NT2/D1 (cell line): Measurements from ENCODE around the gene DES.

Experiments
- DNase-seq: peaks from one replicate; pipeline ENCODE4 v3.0.0-alpha.2; 2011; ENCODE audit warnings: low read depth, low spot score
- H3K27me3 ChIP-seq: 2 replicates; pipeline ENCODE4 v1.6.0; 2011; ENCODE audit warnings: mild to moderate bottlenecking; ENCODE audit not compliant: insufficient read length, insufficient read depth
- H3K36me3 ChIP-seq: 2 replicates; pipeline ENCODE4 v1.6.1; 2011; ENCODE audit warnings: mild to moderate bottlenecking, low read length, mixed read lengths; ENCODE audit not compliant: insufficient read depth, insufficient read length
- H3K4me1 ChIP-seq: 2 replicates; pipeline ENCODE4 v1.5.1; 2011; ENCODE audit not compliant: insufficient read depth, insufficient read length
- H3K4me3 ChIP-seq: 2 replicates; pipeline ENCODE4 v1.5.1; 2011; ENCODE audit warnings: low read depth; ENCODE audit not compliant: insufficient read length
- H3K9ac ChIP-seq: 2 replicates; pipeline ENCODE4 v1.6.0; 2011; ENCODE audit warnings: low read depth; ENCODE audit not compliant: insufficient read length
- H3K9me3 ChIP-seq: 2 replicates; pipeline ENCODE4 v1.5.1; 2011; ENCODE audit warnings: mild to moderate bottlenecking, low read length; ENCODE audit not compliant: insufficient read depth
- SUZ12 ChIP-seq: IDR thresholded peaks from 2 replicates; pipeline ENCODE4 v1.6.1; 2011; ENCODE audit not compliant: insufficient read length, insufficient read depth; ENCODE audit errors: extremely low read depth
- YY1 ChIP-seq: IDR thresholded peaks from 2 replicates; pipeline ENCODE4 v1.6.1; 2011; ENCODE audit not compliant: insufficient read length, insufficient read depth
- ZNF274 ChIP-seq: IDR thresholded peaks from 2 replicates; pipeline ENCODE4 v1.6.1; 2011; ENCODE audit warnings: mild to moderate bottlenecking, low read depth, low read length

The DES gene

DNA sequence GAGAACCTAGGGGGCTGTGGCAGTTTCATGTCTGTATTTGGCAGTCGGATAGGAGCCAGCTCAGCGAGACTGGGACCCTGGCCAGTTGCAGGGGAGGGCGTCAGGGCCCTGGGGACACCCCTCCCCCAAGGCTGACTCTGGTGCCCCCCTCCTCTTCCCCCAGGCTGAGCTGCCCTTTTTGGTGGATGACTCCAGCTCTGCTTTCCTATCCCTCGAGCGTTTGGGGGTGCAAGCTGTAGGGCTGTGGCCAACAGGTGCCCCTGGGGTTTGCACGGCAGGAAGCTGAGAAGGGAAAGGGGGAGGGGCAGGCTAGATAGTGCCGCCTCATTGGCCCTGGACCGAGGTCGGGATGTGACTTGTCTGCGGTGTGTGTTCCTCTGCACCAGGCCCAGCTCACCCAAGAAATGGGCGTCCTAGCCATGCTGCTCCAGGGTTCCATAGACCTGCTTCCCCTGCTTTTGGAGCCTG lies 42.9 kb downstream of the DES start:
- DNase-seq: no peak
- Histone ChIP-seq H3K4me1 (peaks cover 21% of the 10 kb centered on the region), H3K36me3 (peaks cover 37% of the 10 kb centered on the region), H3K9ac (peak overlapping the region; percentile 76), H3K27me3 (no peaks in the 10 kb centered on the region), H3K9me3 (no peaks in the 10 kb centered on the region), H3K4me3 (no peak overlapping the region)
- TF ChIP-seq SUZ12 (no peak), YY1 (no peak), ZNF274 (no peak)

DNA sequence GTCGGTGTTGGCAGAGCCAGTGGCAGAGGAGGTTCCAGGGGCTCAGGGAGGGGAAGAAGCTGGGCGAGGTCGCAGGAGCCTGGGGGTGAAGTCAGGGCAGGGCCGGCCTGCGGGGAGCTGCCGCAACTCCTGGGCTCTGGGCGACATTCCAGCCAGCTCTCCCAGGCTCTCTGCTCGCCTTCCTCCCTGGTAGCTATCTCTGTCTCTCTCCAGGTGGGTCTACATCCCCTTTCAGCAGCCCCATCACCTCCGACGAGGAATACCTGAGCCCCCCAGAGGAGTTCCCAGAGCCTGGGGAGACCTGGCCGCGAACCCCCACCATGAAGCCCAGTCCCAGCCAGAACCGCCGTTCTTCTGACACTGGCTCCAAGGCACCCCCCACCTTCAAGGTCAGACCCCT lies 43.5 kb downstream of the DES start:
- DNase-seq: no peak
- no peaks in the 10 kb centered on the region for H3K9me3 ChIP-seq
- no peaks in the 10 kb centered on the region for H3K27me3 ChIP-seq
- no peak overlapping the region for H3K4me3 ChIP-seq
- H3K4me1 ChIP-seq: peaks cover 21% of the 10 kb centered on the region
- no peak for TF ChIP-seq ZNF274
- no peak for TF ChIP-seq YY1
- TF ChIP-seq SUZ12: no peak
- peak overlapping the region; percentile 76 for H3K9ac ChIP-seq
- peaks cover 39% of the 10 kb centered on the region for H3K36me3 ChIP-seq

DNA sequence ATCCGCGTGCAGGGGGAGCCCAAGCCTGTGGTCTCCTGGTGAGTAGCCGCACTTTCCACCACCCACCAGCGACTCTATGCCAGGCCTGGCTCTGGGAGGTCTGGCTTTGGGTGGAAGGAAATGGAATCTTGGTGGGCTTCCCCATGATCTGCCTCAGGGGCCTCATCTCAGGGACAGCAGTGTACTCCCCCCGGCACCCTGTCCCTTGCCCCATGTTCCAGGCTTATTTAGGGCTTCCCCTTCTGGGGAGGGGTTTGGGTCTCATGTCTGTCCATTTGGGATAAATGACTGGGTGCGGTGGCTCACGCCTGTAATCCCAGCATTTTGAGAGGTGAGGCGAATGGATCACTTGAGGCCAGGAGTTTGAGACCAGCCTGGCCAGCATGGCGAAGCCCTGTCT lies 44.2 kb downstream of the DES start:
- DNase-seq: no peak
- no peaks in the 10 kb centered on the region for H3K9me3 ChIP-seq
- H3K27me3 ChIP-seq: no peaks in the 10 kb centered on the region
- no peak overlapping the region for H3K9ac ChIP-seq
- TF ChIP-seq SUZ12: no peak
- H3K4me1 ChIP-seq: peaks cover 21% of the 10 kb centered on the region
- no peak overlapping the region for H3K4me3 ChIP-seq
- peaks cover 46% of the 10 kb centered on the region for H3K36me3 ChIP-seq

DNA sequence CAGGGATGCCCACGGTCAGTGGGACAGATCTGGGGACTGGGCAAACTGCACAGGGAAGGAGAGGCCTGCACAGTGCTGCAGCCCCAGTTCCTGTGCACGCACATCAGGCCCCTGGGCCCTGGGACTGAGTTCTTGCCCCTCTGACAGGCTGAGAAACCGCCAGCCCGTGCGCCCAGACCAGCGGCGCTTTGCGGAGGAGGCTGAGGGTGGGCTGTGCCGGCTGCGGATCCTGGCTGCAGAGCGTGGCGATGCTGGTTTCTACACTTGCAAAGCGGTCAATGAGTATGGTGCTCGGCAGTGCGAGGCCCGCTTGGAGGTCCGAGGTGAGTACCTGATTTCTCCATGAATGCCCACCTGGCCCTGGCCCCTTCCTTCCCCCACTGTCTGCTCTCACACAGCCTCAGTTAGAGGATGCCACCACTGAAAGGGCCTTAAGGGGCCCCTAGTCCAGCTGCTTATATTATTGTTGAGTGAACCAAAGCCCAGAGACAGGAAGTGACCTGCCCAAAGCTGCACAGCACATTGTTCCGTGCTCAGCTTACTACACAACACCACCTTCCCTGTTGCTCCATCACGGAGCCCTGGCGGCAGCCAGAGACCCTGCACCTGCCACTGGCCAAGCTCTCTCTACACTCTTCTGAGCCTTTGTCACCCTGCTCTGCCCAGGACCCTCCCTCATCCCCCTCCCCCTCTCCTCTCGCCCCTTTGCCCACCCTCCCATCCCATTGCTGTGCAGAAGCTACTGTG lies 46.3 kb downstream of the DES start:
- Histone ChIP-seq H3K27me3 (no peaks in the 10 kb centered on the region), H3K4me1 (peaks cover 25% of the 10 kb centered on the region), H3K4me3 (no peak overlapping the region), H3K36me3 (peaks cover 56% of the 10 kb centered on the region), H3K9ac (no peak overlapping the region), H3K9me3 (no peaks in the 10 kb centered on the region)
- DNase-seq: no peak
- TF ChIP-seq ZNF274: no peak
- no peak for TF ChIP-seq YY1
- no peak for TF ChIP-seq SUZ12

DNA sequence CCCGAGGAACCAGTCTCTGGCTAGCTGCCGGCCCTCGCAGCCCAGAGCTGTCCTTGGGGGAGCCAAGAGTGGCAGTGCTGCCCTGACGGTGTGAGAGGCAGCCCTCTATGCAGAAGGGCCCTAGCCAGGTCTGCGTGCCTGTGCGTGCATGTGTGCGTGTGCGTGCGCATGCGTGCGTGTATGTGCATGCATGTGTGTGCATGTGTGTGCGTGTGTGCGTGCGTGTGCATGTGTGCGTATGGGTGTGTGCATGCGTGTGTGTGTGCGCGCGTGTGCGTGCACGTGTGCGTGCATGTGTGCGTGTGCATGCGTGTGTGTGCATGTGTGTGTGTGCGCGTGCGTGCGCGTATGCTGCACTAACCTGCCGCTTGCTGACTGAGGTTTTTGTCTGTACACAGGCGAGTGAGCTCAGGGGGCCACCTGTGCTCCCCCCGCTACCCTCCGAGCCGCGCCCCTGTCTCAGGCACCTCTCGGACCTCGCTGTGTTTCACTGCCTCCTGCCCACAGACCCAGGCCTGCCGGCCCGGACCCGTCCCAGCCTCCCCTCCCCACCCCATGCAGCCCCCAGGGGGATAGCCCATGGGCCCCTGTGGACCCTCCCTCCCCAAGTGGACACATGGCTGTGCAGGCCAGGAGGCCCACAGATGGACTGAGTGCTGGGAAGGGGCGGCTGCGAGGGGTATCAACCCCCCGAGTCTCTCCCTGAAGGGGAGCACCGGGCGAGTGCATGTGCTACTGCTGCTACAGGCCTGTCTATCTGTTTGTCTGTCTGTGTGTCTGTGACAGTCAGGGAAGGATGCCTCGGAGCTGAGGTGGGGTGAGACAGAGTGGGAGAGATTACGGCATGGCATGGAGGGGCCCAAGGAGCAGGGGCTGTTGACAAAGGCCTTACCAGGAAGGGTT lies 47.7 kb downstream of the DES start:
- peaks cover 69% of the 10 kb centered on the region for H3K36me3 ChIP-seq
- DNase-seq: no peak
- TF ChIP-seq YY1 (no peak), ZNF274 (no peak), SUZ12 (no peak)
- no peak overlapping the region for H3K4me3 ChIP-seq
- no peaks in the 10 kb centered on the region for H3K27me3 ChIP-seq
- H3K4me1 ChIP-seq: peaks cover 17% of the 10 kb centered on the region
- H3K9ac ChIP-seq: peak overlapping the region; percentile 26
- H3K9me3 ChIP-seq: no peaks in the 10 kb centered on the region

DNA sequence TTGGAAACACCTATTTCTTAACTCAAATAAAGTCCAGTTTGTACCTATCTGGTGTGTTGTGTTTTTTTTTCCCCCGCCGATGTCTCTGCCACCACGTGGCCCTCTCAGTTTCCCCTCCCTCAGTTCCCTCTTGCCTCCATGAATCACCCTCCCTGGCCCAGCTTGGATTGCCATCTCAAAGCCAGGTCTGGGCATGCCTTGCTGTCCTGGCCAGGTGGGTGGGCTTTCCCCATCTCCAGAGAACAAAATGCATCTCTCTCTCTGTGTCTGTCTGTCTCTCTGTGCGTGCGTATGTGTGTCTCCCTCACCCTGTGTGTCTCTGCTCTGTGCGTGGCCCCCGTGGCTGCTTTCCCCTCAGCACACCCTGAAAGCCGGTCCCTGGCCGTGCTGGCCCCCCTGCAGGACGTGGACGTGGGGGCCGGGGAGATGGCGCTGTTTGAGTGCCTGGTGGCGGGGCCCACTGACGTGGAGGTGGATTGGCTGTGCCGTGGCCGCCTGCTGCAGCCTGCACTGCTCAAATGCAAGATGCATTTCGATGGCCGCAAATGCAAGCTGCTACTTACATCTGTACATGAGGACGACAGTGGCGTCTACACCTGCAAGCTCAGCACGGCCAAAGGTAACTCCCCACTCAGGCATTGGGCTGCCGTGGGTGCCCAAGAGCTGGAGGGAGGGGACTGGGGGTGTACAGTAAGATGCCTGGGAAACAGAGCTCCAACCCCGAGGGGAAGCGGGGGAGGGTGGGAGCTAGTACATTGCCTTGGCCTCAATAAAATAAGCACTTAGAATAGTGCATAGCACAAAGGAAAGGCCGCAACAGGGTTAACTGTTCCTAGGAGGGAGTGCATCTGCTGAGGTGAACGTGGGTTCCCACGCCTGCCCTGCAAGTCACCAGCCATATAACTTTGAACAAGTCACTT lies 48.9 kb downstream of the DES start:
- H3K9ac ChIP-seq: no peak overlapping the region
- H3K9me3 ChIP-seq: no peaks in the 10 kb centered on the region
- TF ChIP-seq ZNF274: no peak
- TF ChIP-seq SUZ12: no peak
- TF ChIP-seq YY1: no peak
- no peak for DNase-seq
- peaks cover 76% of the 10 kb centered on the region for H3K36me3 ChIP-seq
- H3K4me1 ChIP-seq: peaks cover 8% of the 10 kb centered on the region
- no peaks in the 10 kb centered on the region for H3K27me3 ChIP-seq
- H3K4me3 ChIP-seq: no peak overlapping the region

DNA sequence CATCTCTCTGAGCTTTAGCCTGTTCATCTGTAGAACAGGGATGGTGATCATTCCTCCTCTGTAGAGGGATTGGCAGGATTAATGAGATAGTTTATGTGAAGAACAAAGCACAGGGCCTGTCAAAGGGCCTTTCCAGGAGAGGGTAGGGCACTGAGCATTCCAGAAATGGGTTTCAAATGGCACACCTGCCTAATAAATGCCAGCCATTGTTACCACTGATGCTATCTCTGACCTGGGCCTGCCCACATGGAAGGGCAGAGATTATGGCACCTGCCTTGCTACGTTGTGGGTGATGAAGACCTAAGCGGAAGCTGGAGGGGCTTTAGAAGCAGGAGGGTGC lies 49.5 kb downstream of the DES start:
- DNase-seq: no peak
- H3K4me3 ChIP-seq: no peak overlapping the region
- no peak overlapping the region for H3K9ac ChIP-seq
- TF ChIP-seq SUZ12 (no peak), ZNF274 (no peak), YY1 (no peak)
- peaks cover 73% of the 10 kb centered on the region for H3K36me3 ChIP-seq
- H3K27me3 ChIP-seq: no peaks in the 10 kb centered on the region
- H3K9me3 ChIP-seq: no peaks in the 10 kb centered on the region
- peaks cover 8% of the 10 kb centered on the region for H3K4me1 ChIP-seq
